Loucy (cell line): ENCODE results near the gene TXN2.

ENCODE experiments used
- H2AFZ ChIP-seq: fragments of 200-600 bp; sonication (generic); 2 replicates; pipeline ENCODE4 v1.6.0; 2016; ENCODE audit warnings: antibody characterized with exemption, mild to moderate bottlenecking, low read length, moderate library complexity
- H3F3A ChIP-seq: fragments of 200-600 bp; 2 replicates; pipeline ENCODE4 v1.6.0; 2016; ENCODE audit warnings: antibody characterized with exemption, low read depth, mild to moderate bottlenecking
- H3K27me3 ChIP-seq: fragments of 200-600 bp; sonication (generic); 2 replicates; pipeline ENCODE4 v1.6.1; 2014; ENCODE audit warnings: low read length, mild to moderate bottlenecking; ENCODE audit not compliant: insufficient read depth, poor library complexity, severe bottlenecking
- H3K36me3 ChIP-seq: fragments of 200-600 bp; sonication (generic); 2 replicates; pipeline ENCODE4 v1.6.1; 2016; ENCODE audit warnings: low read length; ENCODE audit not compliant: insufficient read depth
- H3K4me1 ChIP-seq: fragments of 200-600 bp; sonication (generic); 2 replicates; pipeline ENCODE4 v1.5.1; 2014; ENCODE audit warnings: low read length, mild to moderate bottlenecking; ENCODE audit not compliant: insufficient read depth, poor library complexity, severe bottlenecking
- H3K4me2 ChIP-seq: fragments of 200-600 bp; sonication (generic); 2 replicates; pipeline ENCODE4 v1.6.0; 2014; ENCODE audit warnings: antibody characterized with exemption, low read length, low read depth, mild to moderate bottlenecking; ENCODE audit not compliant: poor library complexity, severe bottlenecking
- H3K4me3 ChIP-seq: fragments of 200-600 bp; sonication (generic); 2 replicates; pipeline ENCODE4 v1.5.1; 2014; ENCODE audit warnings: low read length, mild to moderate bottlenecking, mixed read lengths; ENCODE audit not compliant: poor library complexity, severe bottlenecking
- H3K79me2 ChIP-seq: fragments of 200-600 bp; sonication (generic); 2 replicates; pipeline ENCODE4 v1.6.1; 2014; ENCODE audit warnings: low read length; ENCODE audit not compliant: insufficient read depth
- H3K9ac ChIP-seq: fragments of 200-600 bp; sonication (generic); 2 replicates; pipeline ENCODE4 v1.6.0; 2014; ENCODE audit warnings: mild to moderate bottlenecking, low read depth, low read length, moderate library complexity; ENCODE audit not compliant: poor library complexity, severe bottlenecking
- H3K9me2 ChIP-seq: fragments of 200-600 bp; sonication (generic); replicated peaks from 2 replicates; pipeline ENCODE4 v1.6.1; 2016; ENCODE audit warnings: low read depth, low read length, mixed read lengths
- H3K9me3 ChIP-seq: fragments of 200-600 bp; sonication (generic); 2 replicates; pipeline ENCODE4 v1.6.1; 2014; ENCODE audit warnings: mild to moderate bottlenecking, antibody characterized with exemption, low read length, low read depth; ENCODE audit not compliant: insufficient read depth
- H4K20me1 ChIP-seq: fragments of 200-600 bp; sonication (generic); 2 replicates; pipeline ENCODE4 v1.6.0; 2014; ENCODE audit warnings: antibody characterized with exemption, low read length, mild to moderate bottlenecking; ENCODE audit not compliant: insufficient read depth, poor library complexity, severe bottlenecking
- CTCF ChIP-seq: fragments of 200-600 bp; sonication (generic); conservative IDR thresholded peaks from 2 replicates; pipeline ENCODE4 v1.5.1; 2014; ENCODE audit warnings: mild to moderate bottlenecking, antibody characterized with exemption, low read length
- EZH2phosphoT487 ChIP-seq: fragments of 200-600 bp; IDR thresholded peaks from 2 replicates; pipeline ENCODE4 v1.6.1; 2018; ENCODE audit warnings: antibody characterized with exemption, mild to moderate bottlenecking, moderate library complexity, borderline replicate concordance

TXN2 gene

GRCh38 chr22:36492109-36492508 lies 10.7 kb upstream of the TXN2 start:
- no peaks in the 10 kb centered on the region for H3K4me1 ChIP-seq
- H3K79me2 ChIP-seq = no peaks in the 10 kb centered on the region
- H3K27me3 ChIP-seq = no peaks in the 10 kb centered on the region
- H3K9me3 ChIP-seq = no peaks in the 10 kb centered on the region
- H3K36me3 ChIP-seq = peaks cover 15% of the 10 kb centered on the region; the same call in 1 of the 2 replicates
- H3K4me3 ChIP-seq = no peak overlapping the region
- no peaks in the 10 kb centered on the region for H3F3A ChIP-seq
- TF ChIP-seq CTCF (no peak), EZH2phosphoT487 (no peak)
- no peaks in the 10 kb centered on the region for H3K9me2 ChIP-seq
- no peak overlapping the region for H3K9ac ChIP-seq
- H4K20me1 ChIP-seq = no peaks in the 10 kb centered on the region
- H3K4me2 ChIP-seq = no peak overlapping the region
- H2AFZ ChIP-seq = no peak overlapping the region

- Histone ChIP-seq H3K9me3 (no peaks in the 10 kb centered on the region), H3K27me3 (no peaks in the 10 kb centered on the region), H3F3A (no peaks in the 10 kb centered on the region), H3K4me3 (no peak overlapping the region), H4K20me1 (no peaks in the 10 kb centered on the region), H3K36me3 (peaks cover 15% of the 10 kb centered on the region; the same call in 1 of the 2 replicates), H3K9ac (no peak overlapping the region), H3K4me1 (no peaks in the 10 kb centered on the region), H3K9me2 (no peaks in the 10 kb centered on the region), H3K79me2 (no peaks in the 10 kb centered on the region), H3K4me2 (no peak overlapping the region), H2AFZ (no peak overlapping the region)
- TF ChIP-seq CTCF = no peak
- no peak for TF ChIP-seq EZH2phosphoT487
These were observed 9.7 kb upstream of the TXN2 start for GRCh38 chr22:36491155-36491554.

DNA sequence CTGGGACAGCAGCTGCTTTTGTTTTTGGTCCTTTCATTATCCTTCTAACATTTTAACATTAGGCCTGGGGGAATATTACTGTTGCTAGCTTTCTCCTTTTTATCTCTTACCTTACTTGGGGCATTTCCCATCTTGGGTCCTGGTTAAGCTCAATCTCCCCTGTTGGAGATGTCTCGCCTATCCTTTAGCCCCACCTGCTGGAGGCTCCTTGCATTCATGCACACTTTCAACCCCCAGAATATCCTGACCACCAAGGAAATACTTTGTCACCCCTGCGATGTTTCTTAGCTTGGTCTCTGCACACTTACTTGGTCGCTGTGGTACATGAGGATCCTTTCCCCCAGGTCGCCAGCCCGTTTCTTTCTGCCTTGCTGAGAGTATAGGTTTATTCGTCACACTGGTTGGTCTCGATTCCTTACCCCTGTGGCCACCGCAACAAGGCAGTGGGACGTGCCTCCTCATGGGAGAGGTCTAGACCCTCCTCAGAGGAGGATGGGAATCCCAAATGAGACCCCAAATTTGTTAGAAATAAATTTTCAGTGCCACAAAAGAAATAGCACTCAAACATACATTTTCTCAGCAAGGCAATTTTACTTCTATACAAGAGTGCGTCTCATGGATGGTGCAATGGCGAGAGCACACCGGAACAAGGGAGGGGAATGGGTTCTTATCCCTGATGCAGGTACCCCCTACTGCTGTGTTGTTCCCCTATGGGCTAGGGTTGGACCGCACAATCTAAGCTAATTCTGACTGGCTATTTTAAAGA lies 5.4 kb upstream of the TXN2 start:
- Histone ChIP-seq H3K4me3 (no peak overlapping the region), H3F3A (peaks cover 3% of the 10 kb centered on the region; the same call in 1 of the 2 replicates), H3K4me1 (peaks cover 4% of the 10 kb centered on the region), H4K20me1 (no peaks in the 10 kb centered on the region), H3K36me3 (peaks cover 4% of the 10 kb centered on the region; the same call in 1 of the 2 replicates), H3K9me2 (no peaks in the 10 kb centered on the region), H3K27me3 (no peaks in the 10 kb centered on the region), H3K9me3 (no peaks in the 10 kb centered on the region), H2AFZ (no peak overlapping the region), H3K79me2 (peaks cover 5% of the 10 kb centered on the region; the same call in 1 of the 2 replicates), H3K4me2 (no peak overlapping the region), H3K9ac (no peak overlapping the region)
- TF ChIP-seq EZH2phosphoT487 = no peak
- TF ChIP-seq CTCF = peak; percentile 85
